Measurements from ENCODE around the gene ANKS1B.
"Not testable (repeated sequence)": the region's sequence is repeated elsewhere in the genome, so short reads cannot be mapped to it uniquely, and the experiment has no call there.

ANKS1B gene

GRCh38 chr12:99768758-99769157, 216.0 kb downstream of the ANKS1B start:
- in situ Hi-C loops (cut with MboI; ENCODE audit: low sequenced_read_pairs): no loop called here

DNA sequence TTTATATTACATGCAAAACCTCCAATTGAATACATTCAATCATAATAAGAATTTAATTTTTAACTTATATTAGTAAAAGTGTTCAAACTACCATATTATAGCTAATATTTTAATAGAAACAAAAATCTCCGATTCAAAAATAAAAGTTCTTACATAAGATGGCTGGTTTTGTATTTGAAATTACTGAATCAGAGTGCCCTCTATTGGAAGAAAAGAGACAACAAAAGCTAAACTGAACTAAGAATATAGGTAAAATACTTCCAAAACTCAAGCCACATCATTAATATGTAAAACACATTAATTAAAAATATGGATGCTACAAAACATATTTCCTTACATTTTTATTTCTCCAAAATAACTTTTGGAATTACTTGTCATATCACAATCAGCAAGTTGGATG, 216.9 kb downstream of the ANKS1B start:
- in situ Hi-C loops (cut with MboI; ENCODE audit: low sequenced_read_pairs): no loop called here

DNA sequence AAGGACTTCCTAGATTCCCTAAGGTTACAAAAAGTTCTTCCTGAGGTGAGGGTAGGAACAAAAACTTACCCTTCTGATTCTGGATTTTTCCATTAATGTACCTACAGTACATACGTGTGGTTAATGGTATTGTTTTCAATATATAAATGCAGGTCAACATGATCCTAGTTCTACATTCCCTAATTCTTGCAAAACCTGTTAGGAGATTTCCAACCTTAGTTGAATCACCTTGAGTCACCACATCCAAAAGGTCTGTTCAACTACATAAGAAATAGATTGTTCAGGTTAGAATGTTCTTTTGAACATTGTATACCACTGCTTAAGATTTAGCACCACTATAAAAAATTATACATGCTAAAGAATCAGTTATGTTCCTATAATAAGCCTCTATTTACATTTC, 218.3 kb downstream of the ANKS1B start:
- in situ Hi-C loops (cut with MboI; ENCODE audit: low sequenced_read_pairs): no loop called here

DNA sequence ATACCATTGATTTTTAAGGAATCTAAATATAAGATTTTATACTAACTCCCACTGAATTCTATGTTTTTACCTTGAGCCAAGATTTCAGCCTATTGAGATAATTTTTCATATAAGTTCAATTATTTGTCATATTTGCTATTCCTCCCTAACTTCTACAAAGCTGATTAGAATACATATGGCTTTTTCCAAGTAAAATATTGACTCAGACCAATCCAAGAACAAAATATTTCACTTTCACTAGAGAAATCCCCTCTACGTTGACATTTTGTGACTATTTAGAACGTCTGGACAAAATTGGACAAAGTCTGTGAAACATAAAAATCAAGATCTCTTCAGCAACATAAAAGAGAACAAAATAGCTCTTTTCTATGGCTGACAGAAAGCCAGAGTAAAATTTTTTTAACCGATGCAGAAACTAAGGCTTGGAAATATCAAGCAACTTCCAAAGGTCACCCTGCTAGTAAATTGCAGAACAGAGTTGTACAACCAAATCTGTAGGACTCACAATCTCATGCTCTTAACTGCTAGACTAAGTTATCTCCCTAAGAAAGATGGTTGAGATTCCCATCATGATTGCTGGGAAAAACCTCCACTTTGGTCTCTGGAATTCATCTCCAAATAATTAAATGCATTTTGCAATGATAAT, 219.1 kb downstream of the ANKS1B start:
- in situ Hi-C loops (cut with MboI; ENCODE audit: low sequenced_read_pairs): no loop called here

GRCh38 chr12:99759444-99759843, 225.3 kb downstream of the ANKS1B start:
- in situ Hi-C loops (cut with MboI; ENCODE audit: low sequenced_read_pairs): no loop called here

GRCh38 chr12:99758997-99759396, 225.7 kb downstream of the ANKS1B start:
- in situ Hi-C loops (cut with MboI; ENCODE audit: low sequenced_read_pairs): no loop called here

DNA sequence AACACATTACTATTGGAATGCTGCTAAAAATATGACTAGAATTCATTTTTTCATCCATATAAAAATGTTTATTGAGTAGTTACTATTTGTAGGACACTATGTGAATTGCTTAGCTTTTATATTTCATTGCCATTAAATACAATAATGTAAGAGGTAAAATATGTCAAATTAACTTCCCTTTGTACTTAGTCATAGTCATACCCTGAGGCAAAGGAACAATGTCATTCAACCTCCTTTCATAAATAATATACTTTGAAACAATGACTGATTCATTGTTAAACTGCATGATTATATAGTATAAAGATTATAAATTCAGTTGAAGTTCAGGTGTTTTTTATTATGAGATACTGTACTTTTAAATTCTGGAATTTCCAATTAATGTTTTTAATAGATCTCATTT, 232.0 kb downstream of the ANKS1B start:
- in situ Hi-C loops (cut with MboI; ENCODE audit: low sequenced_read_pairs): no loop called here

DNA sequence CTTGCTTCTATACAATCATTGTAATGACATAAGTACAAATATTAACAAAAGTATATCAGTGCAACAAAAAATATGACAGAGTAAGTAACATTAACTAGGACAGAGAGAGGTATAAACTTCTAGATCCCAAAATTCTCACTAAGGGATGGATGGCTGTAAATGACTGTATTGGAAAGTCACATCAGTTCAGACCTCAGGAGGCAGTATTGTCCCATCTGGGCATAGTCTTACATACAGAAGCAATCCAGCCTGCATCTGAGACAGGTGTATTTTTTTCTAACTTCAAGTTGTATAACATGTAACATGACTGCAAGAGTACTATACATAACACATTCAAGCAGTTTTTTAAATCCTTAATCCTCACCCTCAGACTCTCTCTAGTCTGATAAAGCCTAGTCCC, 238.2 kb downstream of the ANKS1B start:
- in situ Hi-C loops (cut with MboI; ENCODE audit: low sequenced_read_pairs): no loop called here

GRCh38 chr12:99745895-99746294, 238.8 kb downstream of the ANKS1B start:
- in situ Hi-C loops (cut with MboI; ENCODE audit: low sequenced_read_pairs): no loop called here

DNA sequence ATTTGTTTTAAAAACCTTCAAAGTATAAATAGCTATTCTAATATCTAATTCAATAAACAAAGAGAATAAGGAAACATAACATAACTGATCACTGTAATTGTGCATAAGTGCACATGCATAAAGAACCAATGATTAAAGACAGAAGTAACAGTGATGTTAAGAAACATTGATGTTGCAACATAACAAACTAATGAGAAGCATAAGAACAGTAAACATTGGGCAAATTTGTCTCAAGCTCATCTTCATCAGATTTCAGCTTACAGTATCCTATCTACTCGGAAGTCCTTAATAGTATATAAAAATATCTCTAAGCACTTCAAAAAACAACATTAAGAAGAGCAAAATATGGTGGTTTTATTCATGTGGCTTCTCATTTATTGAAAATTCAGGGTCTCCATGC, 239.6 kb downstream of the ANKS1B start:
- in situ Hi-C loops (cut with MboI; ENCODE audit: low sequenced_read_pairs): no loop called here

- in situ Hi-C loops (cut with MboI; ENCODE audit: low sequenced_read_pairs): no loop called here
Observed at GRCh38 chr12:99736760-99737269, 247.9 kb downstream of the ANKS1B start.

- in situ Hi-C loops (cut with MboI; ENCODE audit: low sequenced_read_pairs): no loop called here
Observed at GRCh38 chr12:99732131-99732530, 252.6 kb downstream of the ANKS1B start.

DNA sequence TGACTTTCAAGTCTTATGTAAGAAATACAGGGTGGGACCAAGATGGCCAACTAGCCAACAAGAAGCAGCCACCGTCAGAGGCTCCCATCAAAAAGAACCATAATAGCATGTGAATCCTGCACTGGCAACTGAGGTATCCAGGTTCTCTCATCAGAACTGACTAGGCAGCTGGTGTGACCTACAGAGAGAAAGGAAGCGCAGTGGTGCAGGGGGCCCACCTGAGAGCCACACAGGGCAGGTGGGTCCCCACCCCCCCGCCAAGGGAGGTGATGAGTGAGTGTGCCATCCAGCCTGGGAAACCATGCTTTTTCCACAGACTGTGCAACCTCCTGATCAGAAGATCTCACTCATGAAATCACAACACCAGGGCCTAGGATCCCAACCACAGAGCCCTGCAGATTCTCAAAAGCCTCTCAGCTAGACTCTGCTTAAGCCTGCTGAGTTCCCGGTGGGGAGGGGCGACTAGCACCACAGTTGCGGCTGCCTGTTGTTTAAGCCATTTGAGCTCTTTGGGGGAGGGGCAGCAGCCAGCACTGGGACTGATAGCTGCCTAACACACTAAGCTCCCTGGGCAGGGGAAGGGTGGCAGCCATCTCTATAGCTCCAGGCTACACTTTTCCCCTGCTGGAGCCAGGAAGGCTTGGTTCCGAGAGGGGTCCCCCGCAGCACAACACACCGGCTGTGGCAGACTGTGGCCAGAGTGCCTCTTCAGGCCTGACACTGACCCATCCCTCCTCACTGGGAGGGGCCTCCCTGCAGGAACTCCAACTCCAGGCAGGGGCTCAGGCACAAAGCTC, 261.8 kb downstream of the ANKS1B start:
- in situ Hi-C loops (cut with MboI; ENCODE audit: low sequenced_read_pairs): no loop called here

GRCh38 chr12:99721715-99722275, 262.9 kb downstream of the ANKS1B start:
- in situ Hi-C loops (cut with MboI; ENCODE audit: low sequenced_read_pairs): no loop called here

DNA sequence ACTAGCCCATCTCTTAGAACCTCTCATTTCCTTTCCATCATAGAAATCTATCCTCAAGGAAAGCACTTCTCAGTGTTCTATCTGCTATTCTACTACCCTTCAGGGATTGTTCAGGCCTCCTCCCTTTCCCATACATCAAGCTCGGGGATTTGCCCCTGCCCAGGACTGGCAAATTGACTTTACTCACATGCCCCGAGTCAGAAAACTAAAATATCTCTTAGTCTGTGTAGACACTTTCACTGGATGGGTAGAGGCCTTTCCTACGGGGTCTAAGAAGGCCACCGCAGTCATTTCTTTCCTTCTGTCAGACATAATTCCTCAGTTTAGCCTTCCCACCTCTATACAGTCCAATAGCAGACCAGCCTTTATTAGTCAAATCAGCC, 264.7 kb downstream of the ANKS1B start:
- in situ Hi-C loops (cut with MboI; ENCODE audit: low sequenced_read_pairs): not testable (repeated sequence)

DNA sequence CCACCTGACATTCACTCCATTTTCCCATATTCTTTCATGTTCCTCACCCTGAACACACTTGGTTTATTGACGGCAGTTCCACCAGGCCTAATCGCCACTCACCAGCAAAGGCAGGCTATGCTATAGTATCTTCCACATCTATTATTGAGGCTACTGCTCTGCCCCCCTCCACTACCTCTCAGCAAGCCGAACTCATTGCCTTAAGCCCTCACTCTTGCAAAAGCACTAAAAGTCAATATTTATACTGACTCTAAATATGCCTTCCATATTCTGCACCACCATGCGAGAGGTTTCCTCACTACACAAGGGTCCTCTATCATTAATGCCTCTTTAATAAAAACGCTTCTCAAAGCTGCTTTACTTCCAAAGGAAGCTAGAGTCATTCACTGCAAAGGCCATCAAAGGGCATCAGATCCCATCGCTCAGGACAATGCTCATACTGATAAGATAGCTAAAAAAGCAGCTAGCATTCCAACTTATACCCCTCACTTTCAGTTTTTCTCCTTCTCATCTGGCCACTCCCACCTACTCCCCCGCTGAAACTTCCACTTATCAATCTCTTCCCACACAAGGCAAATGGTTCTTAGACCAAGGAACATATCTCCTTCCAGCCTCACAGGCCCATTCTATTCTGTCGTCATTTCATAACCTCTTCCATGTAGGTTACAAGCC, 265.2 kb downstream of the ANKS1B start:
- in situ Hi-C loops (cut with MboI; ENCODE audit: low sequenced_read_pairs): not testable (repeated sequence)

GRCh38 chr12:99715841-99716510, 268.8 kb downstream of the ANKS1B start:
- in situ Hi-C loops (cut with MboI; ENCODE audit: low sequenced_read_pairs): not testable (repeated sequence)

- in situ Hi-C loops (cut with MboI; ENCODE audit: low sequenced_read_pairs): not testable (repeated sequence)
Observed at GRCh38 chr12:99714921-99715320, 269.8 kb downstream of the ANKS1B start.

DNA sequence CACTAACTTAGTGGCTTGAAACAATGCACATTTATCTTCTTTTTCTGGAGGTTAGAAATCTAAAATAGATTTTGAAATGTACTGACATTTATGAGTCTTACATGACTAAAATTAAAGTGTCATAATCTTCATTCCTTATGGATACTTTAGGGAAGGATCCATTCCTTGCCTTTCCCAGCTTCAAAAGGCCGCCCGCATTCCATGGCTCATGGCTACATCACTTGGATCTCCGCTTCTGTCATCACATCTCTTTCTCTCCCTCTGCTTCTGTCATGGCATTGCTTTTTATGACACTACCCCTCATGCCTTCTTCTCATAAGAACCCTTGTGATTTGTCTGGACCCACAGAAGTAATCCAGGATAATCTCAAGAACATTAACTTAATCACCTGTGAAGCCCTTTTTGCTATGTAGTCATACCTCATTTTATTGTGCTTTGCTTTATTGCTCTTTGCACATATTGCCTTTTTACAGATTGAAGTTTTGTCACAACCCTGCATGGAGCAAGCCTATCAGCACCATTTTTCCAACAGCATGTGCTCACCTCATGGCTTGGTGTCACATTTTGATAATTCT, 270.7 kb downstream of the ANKS1B start:
- in situ Hi-C loops (cut with MboI; ENCODE audit: low sequenced_read_pairs): no loop called here

DNA sequence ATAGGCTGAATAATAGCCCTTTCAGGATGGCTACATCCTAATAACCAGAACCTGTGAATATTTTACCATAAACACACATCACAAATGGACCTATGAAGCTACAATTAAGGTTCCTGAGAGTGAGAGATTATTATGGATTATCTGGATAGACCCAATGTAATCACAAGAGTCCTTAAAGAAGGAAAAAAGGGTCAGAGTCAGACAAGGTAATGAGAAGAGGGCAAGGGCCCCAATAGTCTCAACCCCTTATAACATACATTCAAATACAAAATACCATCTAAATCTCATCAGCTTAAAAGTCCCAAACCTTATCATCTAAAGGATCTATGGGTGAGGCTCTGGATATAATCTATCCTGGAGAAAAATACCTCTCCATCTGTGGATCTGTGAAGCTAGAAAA, 272.5 kb downstream of the ANKS1B start:
- in situ Hi-C loops (cut with MboI; ENCODE audit: low sequenced_read_pairs): no loop called here

DNA sequence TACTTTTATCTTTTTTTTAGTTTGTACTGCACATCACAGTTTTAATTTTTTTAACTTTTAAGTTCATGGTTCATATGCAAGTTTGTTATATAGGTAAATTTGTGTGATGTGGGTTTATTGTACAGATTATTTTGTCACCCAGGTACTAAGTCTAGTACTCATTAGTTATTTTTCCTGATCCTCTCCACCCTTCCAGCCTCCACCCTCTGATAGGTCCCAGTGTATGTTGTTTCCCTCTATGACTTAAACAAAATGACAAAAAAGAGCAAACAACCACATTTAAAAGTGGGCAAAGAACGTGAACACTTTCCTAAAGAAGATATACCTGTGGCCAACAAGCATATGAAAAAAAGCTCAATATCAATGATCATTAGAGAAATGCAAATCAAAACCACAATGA, 273.5 kb downstream of the ANKS1B start:
- in situ Hi-C loops (cut with MboI; ENCODE audit: low sequenced_read_pairs): no loop called here
